ENCODE results near the gene LPCAT2.

DNA sequence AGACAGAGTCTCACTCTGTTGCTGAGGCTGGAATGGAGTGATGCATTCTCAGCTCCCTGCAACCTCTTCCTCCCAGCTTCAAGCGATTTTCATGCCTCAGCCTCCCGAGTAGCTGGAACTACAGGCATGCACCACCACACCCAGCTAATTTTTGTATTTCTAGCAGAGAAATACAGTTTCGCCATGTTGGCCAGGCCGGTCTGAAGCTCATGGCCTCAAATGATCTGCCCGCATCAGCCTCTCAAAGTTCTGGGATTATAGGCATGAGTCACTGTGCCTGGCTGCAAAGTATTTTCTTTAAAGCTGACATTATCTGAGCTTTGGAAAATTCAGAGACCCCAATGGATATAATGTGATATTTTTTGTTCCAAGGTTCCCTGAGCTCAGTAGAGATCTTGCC is 115.8 kb downstream of the LPCAT2 start:
- TF ChIP-seq, protein P1, sequence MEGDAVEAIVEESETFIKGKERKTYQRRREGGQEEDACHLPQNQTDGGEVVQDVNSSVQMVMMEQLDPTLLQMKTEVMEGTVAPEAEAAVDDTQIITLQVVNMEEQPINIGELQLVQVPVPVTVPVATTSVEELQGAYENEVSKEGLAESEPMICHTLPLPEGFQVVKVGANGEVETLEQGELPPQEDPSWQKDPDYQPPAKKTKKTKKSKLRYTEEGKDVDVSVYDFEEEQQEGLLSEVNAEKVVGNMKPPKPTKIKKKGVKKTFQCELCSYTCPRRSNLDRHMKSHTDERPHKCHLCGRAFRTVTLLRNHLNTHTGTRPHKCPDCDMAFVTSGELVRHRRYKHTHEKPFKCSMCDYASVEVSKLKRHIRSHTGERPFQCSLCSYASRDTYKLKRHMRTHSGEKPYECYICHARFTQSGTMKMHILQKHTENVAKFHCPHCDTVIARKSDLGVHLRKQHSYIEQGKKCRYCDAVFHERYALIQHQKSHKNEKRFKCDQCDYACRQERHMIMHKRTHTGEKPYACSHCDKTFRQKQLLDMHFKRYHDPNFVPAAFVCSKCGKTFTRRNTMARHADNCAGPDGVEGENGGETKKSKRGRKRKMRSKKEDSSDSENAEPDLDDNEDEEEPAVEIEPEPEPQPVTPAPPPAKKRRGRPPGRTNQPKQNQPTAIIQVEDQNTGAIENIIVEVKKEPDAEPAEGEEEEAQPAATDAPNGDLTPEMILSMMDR (IDR thresholded peaks at IDR 0.05), result no peak
- no peak for TF ChIP-seq POLR2A (IDR thresholded peaks at IDR 0.05)
- TF ChIP-seq POLR2AphosphoS5 (IDR thresholded peaks at IDR 0.05), result no peak
- no peak for TF ChIP-seq EP300 (IDR thresholded peaks at IDR 0.05)
